ENCODE results near the gene UCP3. TPM values are rescaled to one million over a fixed set of nuclear protein-coding genes. Genes with fewer than 3 reads are reported as not detected.

The UCP3 gene
- total and polyA plus RNA-seq, 4 donors = 0.07 to 1.3 (median 0.34) TPM

- DNase-seq (ENCODE audit: low spot score) = no peak
- Histone ChIP-seq H3K4me3 (ENCODE audit: low read depth in 1 of 3, low read length in 3 of 3) (no peak overlapping the region), H3K27ac (ENCODE audit: low read depth in 1 of 2, low read length in 2 of 2) (no peak overlapping the region), H3K36me3 (ENCODE audit: control insufficient read depth in 4 of 4, insufficient read depth in 3 of 4, low read depth in 1 of 4, low read length in 3 of 4) (no peaks in the 10 kb centered on the region), H3K9ac (ENCODE audit: low read depth in 1 of 2, low read length in 2 of 2) (no peak overlapping the region), H3K27me3 (ENCODE audit: control insufficient read depth in 4 of 4, insufficient read depth in 4 of 4, low read length in 3 of 4) (no peaks in the 10 kb centered on the region), H3K9me3 (ENCODE audit: control insufficient read depth in 4 of 4, low read length in 3 of 4) (no peaks in the 10 kb centered on the region), H3K4me1 (ENCODE audit: control insufficient read depth in 4 of 4, insufficient read depth in 4 of 4, low read length in 3 of 4) (peaks cover 0 to 6% (median 1%) of the 10 kb centered on the region in 4 donors)
- TF ChIP-seq RXRA (IDR thresholded peaks at IDR 0.05) (no peak), ATF3 (IDR thresholded peaks at IDR 0.05) (no peak), HNF4A (conservative IDR thresholded peaks at IDR 0.05) (no peak), HNF4G (IDR thresholded peaks at IDR 0.05) (no peak), REST (IDR thresholded peaks at IDR 0.05) (no peak), NR2F2 (IDR thresholded peaks at IDR 0.05) (no peak), FOXA1 (IDR thresholded peaks at IDR 0.05) (no peak), EGR1 (IDR thresholded peaks at IDR 0.05; ENCODE audit: low read depth in 2 of 2) (no peak), FOXA2 (IDR thresholded peaks at IDR 0.05) (no peak), GABPA (IDR thresholded peaks at IDR 0.05 in 1 of 2, conservative IDR thresholded peaks at IDR 0.05 in 1 of 2) (no peak), CTCF (IDR thresholded peaks at IDR 0.05; ENCODE audit: low read depth, low read length, missing input control) (no peak), TAF1 (conservative IDR thresholded peaks at IDR 0.05) (no peak), JUND (IDR thresholded peaks at IDR 0.05) (no peak), RAD21 (IDR thresholded peaks at IDR 0.05) (no peak), SP1 (IDR thresholded peaks at IDR 0.05) (no peak), ZBTB33 (IDR thresholded peaks at IDR 0.05) (no peak), YY1 (IDR thresholded peaks at IDR 0.05) (no peak), MAX (IDR thresholded peaks at IDR 0.05) (no peak)
- 90% methylated on average over 15 of the region's 15 CpGs for WGBS
These were observed 40.4 kb downstream of the UCP3 start for GRCh38 chr11:73968356-73968966.
